CD4-positive, alpha-beta memory T cell (primary cell): ENCODE results near the gene LHCGR. TPM values are rescaled to one million over a fixed set of nuclear protein-coding genes. Genes with fewer than 3 reads are reported as not detected.

Experiments used
- CTCF ChIA-PET: fragments of 350-600 bp; sonication (Branson Sonifier 250); formaldehyde crosslinking; loops from one replicate; lab custom pipeline; 2021; ENCODE audit warnings: inconsistent platforms; ENCODE audit not compliant: partially characterized antibody; lab: Charles Lee
- POLR2A ChIA-PET: fragments of 350-600 bp; sonication (Branson Sonifier 250); formaldehyde crosslinking; loops from one replicate; lab custom pipeline; 2021; ENCODE audit not compliant: partially characterized antibody; lab: Charles Lee
- DNase-seq, 5 donors: peaks; one replicate each; pipeline versions ENCODE4 v3.0.0 to v3.0.0-alpha.2; 2020 to 2022; ENCODE audit warnings: mixed read lengths in 1 of 5
- H3K27ac ChIP-seq: one replicate; pipeline ENCODE4 v1.7.0; 2013; ENCODE audit warnings: low read depth, low read length
- H3K27me3 ChIP-seq: 2 replicates; pipeline ENCODE4 v1.7.0; 2013; ENCODE audit warnings: mild to moderate bottlenecking, low read length, moderate library complexity; ENCODE audit not compliant: insufficient read depth
- H3K36me3 ChIP-seq: 2 replicates; pipeline ENCODE4 v1.7.0; 2013; ENCODE audit warnings: mild to moderate bottlenecking, low read length, moderate library complexity; ENCODE audit not compliant: insufficient read depth
- H3K4me1 ChIP-seq: 2 replicates; pipeline ENCODE4 v1.7.0; 2013; ENCODE audit warnings: mild to moderate bottlenecking, low read length, moderate library complexity; ENCODE audit not compliant: insufficient read depth
- H3K4me3 ChIP-seq, 2 donors: one replicate each; pipeline ENCODE4 v1.7.0; 2013; ENCODE audit warnings: low read length in 2 of 2, mild to moderate bottlenecking in 1 of 2
- H3K9me3 ChIP-seq, 2 donors: one replicate each; pipeline ENCODE4 v1.7.0; 2013; ENCODE audit warnings: low read length in 2 of 2, control low read depth in 1 of 2; ENCODE audit not compliant: control insufficient read depth in 1 of 2
- H3K27ac Mint-ChIP-seq, 7 donors: one replicate each; pipeline ENCODE4 v1.8.0; 2020 to 2021; ENCODE audit warnings: mixed read lengths in 7 of 7, mild to moderate bottlenecking in 6 of 7, inconsistent platforms in 3 of 7, moderate library complexity in 3 of 7
- H3K27me3 Mint-ChIP-seq, 2 donors: one replicate each; pipeline ENCODE4 v1.8.0; 2020 to 2021; ENCODE audit warnings: mixed read lengths in 2 of 2
- H3K36me3 Mint-ChIP-seq, 2 donors: one replicate each; pipeline ENCODE4 v1.8.0; 2020 to 2021; ENCODE audit warnings: mixed read lengths in 2 of 2, inconsistent platforms in 1 of 2, mild to moderate bottlenecking in 1 of 2
- H3K4me1 Mint-ChIP-seq, 4 donors: one replicate each; pipeline ENCODE4 v1.8.0; 2020 to 2021; ENCODE audit warnings: mixed read lengths in 4 of 4, mild to moderate bottlenecking in 1 of 4
- H3K4me3 Mint-ChIP-seq, 8 donors: one replicate each; pipeline ENCODE4 v1.8.0; 2020 to 2021; ENCODE audit warnings: mixed read lengths in 8 of 8, mild to moderate bottlenecking in 7 of 8, moderate library complexity in 6 of 8, inconsistent platforms in 3 of 8
- H3K9me3 Mint-ChIP-seq, 8 donors: one replicate each; pipeline ENCODE4 v1.8.0; 2020 to 2021; ENCODE audit warnings: mixed read lengths in 8 of 8, mild to moderate bottlenecking in 5 of 8, inconsistent platforms in 3 of 8, moderate library complexity in 1 of 8
- intact Hi-C: fragments of 100-400 bp; cut with micrococcal nuclease; formaldehyde crosslinking; loops from one replicate; pipeline ENCODE4 v1.15.1; 2023
- polyA plus RNA-seq, 2 donors: library from polyadenylated mRNA; unstranded; fragments of 300-500 nt; fragmentation: Illumina TruSeq; gene quantifications; one replicate each; pipeline ENCODE4 v1.2.3, GENCODE V29; 2021
- total RNA-seq, 2 experiments: library from RNA; stranded (reverse); gene quantifications; one replicate each; pipeline ENCODE4 v1.2.3, GENCODE V29; 2021

Gene LHCGR
- total RNA-seq = not detected
- polyA plus RNA-seq = not detected

DNA sequence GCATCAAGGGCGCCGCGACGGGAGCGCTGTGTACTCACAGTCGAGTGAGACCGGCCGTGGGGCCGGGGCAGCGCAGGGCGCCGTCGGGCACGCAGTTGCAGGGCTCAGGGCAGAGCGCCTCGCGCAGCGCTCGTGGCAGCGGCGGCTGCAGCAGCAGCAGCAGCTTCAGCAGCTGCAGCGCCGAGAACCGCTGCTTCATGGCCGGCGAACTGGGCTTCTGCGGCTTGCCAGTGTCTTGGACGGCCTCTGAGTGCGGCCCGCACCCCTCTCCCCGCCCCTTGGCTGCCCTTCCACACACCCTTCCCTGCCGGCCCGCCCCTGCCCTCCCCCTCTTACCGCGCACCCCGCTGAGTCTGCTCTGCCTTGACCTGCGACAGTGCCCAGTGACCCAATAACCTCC is at the start of gene LHCGR:
TSS of gene LHCGR (minus strand) at position 252 of the 400 bp plus-strand sequence. CDS start at position 199, 53 bp downstream.
- CTCF ChIA-PET = no interaction called here
- Mint-ChIP-seq H3K36me3 (no peaks in the 10 kb centered on the region), H3K4me3 (no peak within 1 kb of the TSS), H3K9me3 (peaks cover 0 to 12% (median 0%) of the 10 kb centered on the region in 8 donors), H3K27ac (no peak within 1 kb of the TSS), H3K27me3 (peaks cover 21 to 26% of the 10 kb centered on the region in 2 donors), H3K4me1 (peaks cover 0 to 1% (median 0%) of the 10 kb centered on the region in 4 donors)
- Histone ChIP-seq H3K36me3 (no peaks in the 10 kb centered on the region), H3K4me1 (no peaks in the 10 kb centered on the region), H3K4me3 (no peak within 1 kb of the TSS), H3K9me3 (no peaks in the 10 kb centered on the region), H3K27ac (no peak within 1 kb of the TSS), H3K27me3 (no peaks in the 10 kb centered on the region)
- no peak for DNase-seq
- POLR2A ChIA-PET = no interaction called here
- intact Hi-C loops = no loop called here

DNA sequence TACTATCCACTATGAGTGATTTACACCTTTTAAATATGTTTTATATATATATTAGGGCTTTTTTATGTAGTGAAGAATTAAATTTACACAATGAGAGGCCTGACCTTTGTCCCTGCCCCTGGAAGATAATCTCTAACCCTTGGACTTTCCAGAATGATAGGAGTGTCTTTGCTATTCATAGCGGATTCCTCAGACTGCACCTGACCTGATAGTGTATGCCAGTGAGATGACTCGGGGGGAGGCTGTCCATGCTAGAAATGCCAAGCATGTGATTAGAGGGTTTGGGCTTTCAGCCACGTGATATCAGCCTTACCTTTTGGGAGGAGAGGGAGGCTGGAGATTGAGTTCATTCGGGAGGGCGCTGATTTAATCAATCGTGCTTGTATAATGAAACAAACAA is 44.1 kb upstream of the LHCGR start:
- no peak overlapping the region for H3K4me3 Mint-ChIP-seq
- Histone ChIP-seq H3K27ac (no peak overlapping the region), H3K9me3 (no peaks in the 10 kb centered on the region), H3K4me1 (no peaks in the 10 kb centered on the region), H3K4me3 (no peak overlapping the region), H3K27me3 (no peaks in the 10 kb centered on the region), H3K36me3 (no peaks in the 10 kb centered on the region)
- CTCF ChIA-PET = no interaction called here
- H3K4me1 Mint-ChIP-seq = no peaks in the 10 kb centered on the region
- H3K9me3 Mint-ChIP-seq = peaks cover 0 to 3% (median 0%) of the 10 kb centered on the region in 8 donors
- H3K27ac Mint-ChIP-seq = no peak overlapping the region
- DNase-seq = no peak
- peaks cover 0 to 1% of the 10 kb centered on the region in 2 donors for H3K27me3 Mint-ChIP-seq
- intact Hi-C loops = no loop called here
- no peaks in the 10 kb centered on the region for H3K36me3 Mint-ChIP-seq
- POLR2A ChIA-PET = no interaction called here

- Mint-ChIP-seq H3K36me3 (no peaks in the 10 kb centered on the region), H3K4me1 (no peaks in the 10 kb centered on the region), H3K27me3 (no peaks in the 10 kb centered on the region), H3K9me3 (peaks cover 0 to 4% (median 0%) of the 10 kb centered on the region in 8 donors), H3K27ac (no peak overlapping the region), H3K4me3 (no peak overlapping the region)
- CTCF ChIA-PET = no interaction called here
- no peaks in the 10 kb centered on the region for H3K27me3 ChIP-seq
- no peak overlapping the region for H3K4me3 ChIP-seq
- DNase-seq = no peak
- POLR2A ChIA-PET = no interaction called here
- no peaks in the 10 kb centered on the region for H3K9me3 ChIP-seq
- no peak overlapping the region for H3K27ac ChIP-seq
- H3K36me3 ChIP-seq = no peaks in the 10 kb centered on the region
- intact Hi-C loops = no loop called here
- H3K4me1 ChIP-seq = no peaks in the 10 kb centered on the region
Observed at GRCh38 chr2:48795065-48795464, 39.5 kb upstream of the LHCGR start.

- intact Hi-C loops = no loop called here
- no peaks in the 10 kb centered on the region for H3K4me1 Mint-ChIP-seq
- CTCF ChIA-PET = no interaction called here
Observed at GRCh38 chr2:48793671-48794070, 38.1 kb upstream of the LHCGR start.

DNA sequence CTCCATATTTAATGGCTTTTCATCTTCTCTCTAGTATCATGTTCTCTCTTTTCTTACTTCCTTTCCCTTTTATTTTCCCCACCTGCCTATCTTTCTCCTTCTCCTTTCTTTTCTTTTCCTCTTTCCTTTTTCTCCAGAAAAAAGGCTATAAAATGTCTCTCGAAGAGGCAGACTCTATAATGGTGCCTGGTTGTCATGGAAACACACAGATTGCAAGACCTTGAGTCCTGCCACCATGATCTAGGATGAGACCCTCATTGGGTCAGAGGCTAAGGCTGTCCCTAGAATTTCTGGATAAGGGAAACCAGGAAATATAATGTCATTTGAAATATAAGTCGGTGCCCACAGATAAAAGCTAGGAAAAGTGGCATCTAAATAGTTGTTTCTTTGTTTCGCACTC is 36.5 kb upstream of the LHCGR start:
- H3K27me3 Mint-ChIP-seq = no peaks in the 10 kb centered on the region
- Histone ChIP-seq H3K36me3 (no peaks in the 10 kb centered on the region), H3K27me3 (no peaks in the 10 kb centered on the region), H3K27ac (no peak overlapping the region), H3K9me3 (no peaks in the 10 kb centered on the region), H3K4me1 (no peaks in the 10 kb centered on the region), H3K4me3 (no peak overlapping the region)
- H3K4me3 Mint-ChIP-seq = no peak overlapping the region
- no peak overlapping the region for H3K27ac Mint-ChIP-seq
- no peaks in the 10 kb centered on the region for H3K4me1 Mint-ChIP-seq
- intact Hi-C loops = no loop called here
- CTCF ChIA-PET = no interaction called here
- DNase-seq = no peak
- no peaks in the 10 kb centered on the region for H3K36me3 Mint-ChIP-seq
- H3K9me3 Mint-ChIP-seq = peaks cover 0 to 4% (median 1%) of the 10 kb centered on the region in 8 donors
- POLR2A ChIA-PET = no interaction called here

More at GRCh38 chr2:48793671-48794070, 38.1 kb upstream of the LHCGR start:
- Mint-ChIP-seq H3K4me3 (no peak overlapping the region), H3K27me3 (no peaks in the 10 kb centered on the region), H3K9me3 (peaks cover 0 to 4% (median 0%) of the 10 kb centered on the region in 8 donors), H3K27ac (no peak overlapping the region), H3K36me3 (no peaks in the 10 kb centered on the region)
- Histone ChIP-seq H3K4me3 (no peak overlapping the region), H3K9me3 (no peaks in the 10 kb centered on the region), H3K4me1 (no peaks in the 10 kb centered on the region), H3K36me3 (no peaks in the 10 kb centered on the region), H3K27me3 (no peaks in the 10 kb centered on the region), H3K27ac (no peak overlapping the region)
- DNase-seq = no peak
- POLR2A ChIA-PET = no interaction called here

- intact Hi-C loops = no loop called here
- no peak overlapping the region for H3K4me3 ChIP-seq
- no peaks in the 10 kb centered on the region for H3K36me3 ChIP-seq
- peaks cover 0 to 6% (median 2%) of the 10 kb centered on the region in 8 donors for H3K9me3 Mint-ChIP-seq
- ChIA-PET CTCF (no interaction called here), POLR2A (no interaction called here)
- no peak overlapping the region for H3K4me3 Mint-ChIP-seq
- no peaks in the 10 kb centered on the region for H3K36me3 Mint-ChIP-seq
- no peaks in the 10 kb centered on the region for H3K4me1 ChIP-seq
- no peaks in the 10 kb centered on the region for H3K4me1 Mint-ChIP-seq
- H3K27ac ChIP-seq = no peak overlapping the region
- H3K27me3 ChIP-seq = no peaks in the 10 kb centered on the region
- no peaks in the 10 kb centered on the region for H3K9me3 ChIP-seq
- no peak for DNase-seq
- H3K27ac Mint-ChIP-seq = no peak overlapping the region
- H3K27me3 Mint-ChIP-seq = no peaks in the 10 kb centered on the region
Observed at GRCh38 chr2:48790407-48791170, 35.1 kb upstream of the LHCGR start.

DNA sequence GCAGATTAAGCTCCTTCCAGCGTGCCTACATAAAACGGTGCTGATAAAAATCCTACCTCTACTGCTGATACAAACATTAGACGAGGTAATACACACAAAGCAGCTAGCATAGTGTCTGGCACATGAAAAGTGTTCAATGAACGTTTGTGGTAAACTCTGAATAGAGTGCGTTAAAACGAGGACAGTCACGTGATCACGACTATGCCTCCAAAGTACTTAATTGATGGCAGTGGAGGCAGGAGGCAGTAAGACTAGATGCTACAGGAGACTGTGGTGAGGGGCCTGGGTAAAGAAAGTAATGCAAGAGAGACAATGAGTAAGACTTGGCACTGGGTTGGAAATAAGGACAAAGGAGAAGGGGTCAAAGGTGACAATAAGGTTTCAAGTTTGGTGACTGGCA is 32.1 kb upstream of the LHCGR start:
- CTCF ChIA-PET = no interaction called here
- Histone ChIP-seq H3K36me3 (no peaks in the 10 kb centered on the region), H3K4me1 (no peaks in the 10 kb centered on the region), H3K4me3 (no peak overlapping the region), H3K9me3 (no peaks in the 10 kb centered on the region), H3K27me3 (no peaks in the 10 kb centered on the region), H3K27ac (no peak overlapping the region)
- Mint-ChIP-seq H3K4me3 (no peak overlapping the region), H3K9me3 (peaks cover 0 to 4% (median under 1%) of the 10 kb centered on the region in 8 donors), H3K36me3 (no peaks in the 10 kb centered on the region), H3K27ac (no peak overlapping the region), H3K4me1 (no peaks in the 10 kb centered on the region), H3K27me3 (no peaks in the 10 kb centered on the region)
- POLR2A ChIA-PET = no interaction called here
- no peak for DNase-seq
- intact Hi-C loops = no loop called here
